CD4-positive, alpha-beta T cell treated with Interleukin-17A for 1 hour (primary cell): ENCODE data around the gene NRP1.

Experiments
- DNase-seq: peaks from one replicate; pipeline ENCODE4 v3.0.0-alpha.2; 2020

Gene NRP1

DNA sequence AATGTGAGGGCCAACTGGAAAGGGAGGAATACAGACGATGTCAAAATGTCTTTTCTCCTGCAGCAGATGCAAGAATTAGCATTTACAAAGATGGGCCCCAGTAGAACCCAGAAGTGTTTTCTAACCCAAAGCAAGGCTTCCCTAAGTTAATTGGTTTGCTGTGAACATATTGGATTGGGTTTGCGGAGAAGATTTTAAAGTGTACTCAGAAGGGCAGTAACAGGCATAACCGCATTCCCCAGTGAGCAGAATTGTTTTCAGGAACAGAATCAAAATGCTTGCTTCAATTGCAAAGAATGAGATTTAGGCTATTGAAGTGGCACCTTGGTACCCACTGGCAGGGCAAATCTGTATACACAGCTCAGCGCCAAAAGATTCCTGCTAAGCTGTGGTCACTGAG lies 78.0 kb downstream of the NRP1 start:
- no peak for DNase-seq

DNA sequence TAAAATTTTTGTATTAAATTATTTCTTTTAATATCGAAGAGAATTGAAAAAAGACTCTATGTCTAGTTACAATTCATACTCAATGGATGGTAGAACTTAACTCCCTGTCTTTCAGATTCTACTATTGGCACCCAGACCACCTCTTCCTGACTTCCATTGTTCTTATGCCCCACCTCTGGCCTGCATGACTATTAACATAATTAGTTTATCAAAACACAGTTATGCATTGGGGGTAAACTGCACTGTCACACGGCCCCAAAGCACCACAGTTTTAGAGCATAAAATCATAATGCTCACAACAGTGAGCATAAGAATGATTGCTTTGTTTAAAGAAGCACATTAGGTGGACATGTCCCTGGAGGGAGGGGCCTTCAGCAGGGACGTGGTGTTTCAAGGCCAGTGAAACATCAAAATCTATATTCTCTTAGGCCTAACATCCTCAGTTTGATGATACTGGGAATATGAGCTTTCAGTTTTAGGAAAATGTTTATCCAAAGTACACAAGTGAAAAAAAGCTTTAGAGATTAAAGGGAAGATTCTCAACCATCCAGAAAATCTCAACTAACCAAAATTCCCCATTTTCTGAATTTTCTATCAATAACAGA lies 79.8 kb downstream of the NRP1 start:
- DNase-seq = no peak

DNA sequence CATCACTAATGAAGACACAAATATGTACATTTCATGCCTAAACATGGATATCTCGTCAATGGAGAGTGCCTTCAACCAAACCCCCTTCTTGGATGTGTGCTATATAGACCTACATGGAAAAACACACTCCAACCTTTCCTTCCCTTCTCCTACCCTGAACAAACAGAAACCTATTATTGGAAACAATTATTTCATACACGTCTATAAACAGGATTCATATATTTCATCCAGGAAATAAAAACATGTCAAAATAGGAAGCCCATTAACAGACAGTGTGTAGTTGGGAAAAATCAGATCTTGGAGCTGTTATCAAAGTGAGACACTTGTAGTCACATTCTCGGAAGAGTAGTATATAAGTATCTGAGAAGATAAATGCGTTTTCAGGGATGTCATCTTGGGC lies 81.1 kb downstream of the NRP1 start:
- DNase-seq = no peak

DNA sequence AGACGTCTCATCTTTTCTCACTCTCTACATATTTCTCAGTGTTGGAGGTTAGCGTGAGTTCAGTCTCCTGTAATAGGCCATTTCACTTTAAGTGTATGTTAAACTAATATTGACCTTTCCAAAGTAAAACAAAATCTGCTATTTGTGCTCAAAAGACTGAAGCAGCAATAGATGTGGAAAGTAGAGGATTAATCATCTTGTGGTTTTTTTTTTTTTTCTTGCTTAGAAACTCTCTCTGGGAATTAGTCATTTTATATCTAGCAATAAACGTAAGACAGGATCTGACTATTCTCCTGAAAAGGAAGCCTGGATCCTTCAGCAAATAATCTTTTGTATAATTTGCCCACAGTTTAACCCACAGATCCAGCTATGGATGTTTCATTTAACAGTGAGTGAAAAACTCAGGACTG lies 81.7 kb downstream of the NRP1 start:
- no peak for DNase-seq

DNA sequence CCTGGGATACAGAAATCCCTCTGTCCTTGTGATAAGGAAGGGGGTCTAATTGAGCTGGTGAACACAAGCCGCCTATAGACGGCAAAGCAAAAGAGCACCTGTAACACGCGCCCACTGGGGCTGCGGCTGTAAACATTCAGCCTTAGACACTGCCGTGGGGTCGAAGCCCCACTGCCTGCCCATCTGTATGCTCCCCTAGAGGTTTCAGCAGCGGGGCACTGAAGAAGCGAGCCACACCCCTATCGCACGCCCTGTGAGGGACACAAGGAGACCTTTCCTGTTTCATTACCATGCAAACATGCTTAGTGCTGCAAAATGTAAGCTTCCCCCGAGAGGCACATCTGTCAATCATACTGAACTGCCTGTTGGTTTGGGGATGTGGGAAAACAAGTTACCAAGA lies 82.1 kb downstream of the NRP1 start:
- DNase-seq = no peak

DNA sequence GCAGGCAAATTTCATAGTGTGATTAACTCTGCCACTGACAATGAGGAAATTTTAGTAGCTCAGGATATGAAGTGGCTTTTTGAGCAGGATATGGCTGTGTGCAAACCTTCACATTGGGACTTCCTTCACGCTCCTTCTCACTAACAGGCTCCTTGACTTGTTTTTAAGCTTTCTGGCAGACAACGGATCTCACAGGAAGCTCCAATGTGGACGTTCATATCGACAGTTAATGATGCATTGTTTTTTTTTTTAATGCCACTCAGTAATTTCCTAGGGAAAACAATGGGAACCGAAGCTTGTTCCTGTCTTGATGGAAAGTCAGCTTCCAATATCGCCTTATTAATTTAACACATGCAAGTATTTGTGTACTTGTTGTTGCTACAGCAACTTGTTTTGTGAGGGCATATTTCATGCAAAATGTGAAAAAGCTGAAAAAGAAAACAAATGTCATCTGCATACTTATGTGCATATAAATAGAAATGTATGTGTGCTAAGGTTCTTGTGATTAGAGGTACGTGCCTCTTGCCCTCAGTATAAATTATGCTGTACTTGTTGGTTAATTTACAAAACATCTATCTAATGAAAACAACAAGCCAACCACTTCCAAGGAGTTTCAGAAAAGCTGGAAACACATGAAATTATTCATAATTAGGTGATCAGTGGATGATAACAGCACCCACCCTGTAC lies 84.7 kb downstream of the NRP1 start:
- no peak for DNase-seq

DNA sequence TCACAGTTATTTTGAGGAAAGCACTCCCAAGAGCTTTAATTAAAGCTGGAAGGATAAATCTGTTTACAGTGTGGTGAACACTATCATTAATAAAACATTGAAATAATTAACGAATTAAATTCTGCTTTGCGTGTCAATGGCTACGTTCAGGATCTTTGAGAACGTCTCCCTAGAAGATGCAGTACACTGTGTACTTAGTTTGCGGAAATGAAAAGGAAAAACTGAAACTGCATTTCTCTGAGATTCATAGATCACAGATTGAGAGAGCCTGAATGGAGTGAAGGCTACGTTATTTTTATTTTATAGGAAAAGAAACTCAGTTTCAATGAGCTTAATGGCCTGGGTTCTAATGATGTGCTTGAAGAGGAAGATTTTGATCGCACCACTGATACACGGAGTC lies 85.3 kb downstream of the NRP1 start:
- DNase-seq = no peak

DNA sequence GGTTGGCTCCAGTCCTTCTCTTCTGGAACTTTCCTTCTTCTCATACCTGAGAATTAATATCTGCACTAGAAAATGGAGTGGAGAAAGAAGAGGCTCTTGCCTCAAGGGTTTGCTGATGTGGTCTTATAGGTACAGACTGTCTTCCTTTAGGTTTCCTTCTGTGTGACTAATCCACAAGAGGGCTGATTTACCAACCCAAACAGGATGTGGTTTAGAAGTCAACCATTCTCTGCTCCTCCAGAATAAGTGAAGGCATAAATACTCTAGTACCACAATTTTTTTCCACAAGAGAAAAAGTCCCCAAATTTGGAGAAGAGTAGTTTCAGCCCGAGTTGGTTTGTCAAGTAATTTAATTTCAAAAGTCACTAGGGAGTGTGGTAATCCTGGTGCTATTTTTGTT lies 85.8 kb downstream of the NRP1 start:
- DNase-seq = peak; percentile 73

DNA sequence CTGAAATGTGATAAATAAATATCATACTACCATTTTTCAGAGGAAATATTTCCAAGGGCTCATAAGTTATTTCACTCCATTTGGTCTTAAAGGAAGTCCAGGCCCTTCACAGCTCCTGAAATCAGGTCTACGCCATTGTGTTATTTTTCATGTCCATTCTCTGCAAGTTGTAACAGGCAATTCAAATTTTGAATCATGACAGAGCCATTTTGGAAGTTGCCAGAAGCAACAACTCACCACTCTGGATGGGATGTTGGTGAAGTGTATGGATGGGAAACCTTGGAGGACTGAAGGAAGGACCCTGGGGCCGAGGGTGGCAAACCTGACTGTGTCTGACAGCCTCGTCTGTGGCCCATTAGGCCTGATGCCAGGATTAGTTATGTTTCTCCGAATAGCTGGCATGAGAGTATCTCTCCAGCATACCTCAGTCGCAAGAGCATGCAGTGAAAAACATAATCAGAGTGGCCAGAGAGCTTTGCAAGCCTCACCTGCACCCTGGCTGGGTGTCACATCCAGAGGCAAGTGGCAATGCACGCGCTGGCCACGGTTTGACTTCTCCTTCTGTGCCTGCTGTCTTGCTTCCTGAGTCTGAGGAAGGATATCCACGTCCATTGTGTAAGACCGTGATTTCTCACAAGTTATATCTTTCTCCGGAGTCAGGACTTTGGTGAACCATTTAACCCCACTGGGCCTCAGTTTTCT lies 87.1 kb downstream of the NRP1 start:
- DNase-seq = no peak

DNA sequence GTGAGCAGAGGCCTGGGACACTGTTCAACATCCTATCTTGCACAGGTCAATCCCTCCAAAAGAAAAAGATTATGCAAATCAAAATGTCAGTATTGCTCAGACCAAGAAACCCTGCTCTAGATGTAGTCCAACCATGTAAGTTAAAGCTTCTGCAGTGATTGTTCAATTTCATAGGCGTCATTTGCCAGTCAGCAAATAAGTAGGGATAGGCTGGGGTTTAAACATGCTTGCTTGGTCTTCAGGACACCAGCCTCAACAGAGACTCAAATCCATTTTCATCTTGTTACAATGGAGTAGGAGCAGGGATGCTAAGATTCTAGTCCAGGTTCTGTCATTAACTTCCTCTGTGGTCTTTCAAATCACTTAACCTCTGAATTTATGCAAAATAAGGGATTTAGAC lies 89.1 kb downstream of the NRP1 start:
- no peak for DNase-seq

DNA sequence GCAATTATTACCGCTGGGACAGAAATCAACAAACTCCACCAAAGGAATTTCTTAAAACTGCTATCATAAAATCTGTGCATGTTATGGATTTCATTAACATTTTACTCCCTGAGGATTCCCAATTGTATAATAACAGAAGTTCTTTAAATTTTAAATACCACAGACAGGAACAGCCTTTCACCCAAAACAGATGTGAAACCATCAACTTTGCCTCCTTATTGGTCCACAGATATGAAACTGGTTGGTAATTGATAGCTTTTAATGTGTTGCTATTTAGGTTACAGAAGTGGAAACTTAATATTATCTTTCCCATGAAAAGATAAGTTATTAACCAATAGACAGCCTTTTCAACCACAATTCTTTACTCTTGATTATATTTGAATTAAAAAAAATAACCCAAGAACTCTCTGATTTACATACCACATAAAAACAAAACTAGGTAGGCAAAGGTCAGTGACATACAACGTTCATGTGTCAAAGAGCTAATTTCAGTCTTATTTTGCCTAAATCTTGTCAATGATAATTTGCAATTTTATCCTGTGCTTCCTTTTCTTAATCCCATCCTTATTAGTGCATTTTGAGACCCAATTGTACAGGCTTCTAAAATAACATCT lies 90.0 kb downstream of the NRP1 start:
- no peak for DNase-seq

DNA sequence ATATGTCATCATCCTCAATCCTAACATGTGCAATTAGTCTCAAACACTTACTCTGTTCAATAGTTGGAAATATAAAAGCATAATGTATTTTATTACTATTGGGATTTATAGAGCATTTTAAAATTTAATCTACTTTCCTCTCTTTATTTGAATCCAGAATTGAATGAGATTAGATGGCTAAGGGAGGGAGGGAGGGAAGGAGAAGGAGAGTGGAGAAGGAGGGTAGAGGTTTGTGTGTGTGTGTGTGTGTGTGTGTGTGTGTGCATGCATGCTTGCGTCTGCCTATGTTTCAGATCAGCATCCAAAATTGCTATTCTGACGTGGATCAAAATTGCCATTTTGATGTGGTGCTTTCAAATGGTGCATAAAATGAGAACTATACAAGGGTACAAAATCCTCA lies 90.8 kb downstream of the NRP1 start:
- DNase-seq = no peak

DNA sequence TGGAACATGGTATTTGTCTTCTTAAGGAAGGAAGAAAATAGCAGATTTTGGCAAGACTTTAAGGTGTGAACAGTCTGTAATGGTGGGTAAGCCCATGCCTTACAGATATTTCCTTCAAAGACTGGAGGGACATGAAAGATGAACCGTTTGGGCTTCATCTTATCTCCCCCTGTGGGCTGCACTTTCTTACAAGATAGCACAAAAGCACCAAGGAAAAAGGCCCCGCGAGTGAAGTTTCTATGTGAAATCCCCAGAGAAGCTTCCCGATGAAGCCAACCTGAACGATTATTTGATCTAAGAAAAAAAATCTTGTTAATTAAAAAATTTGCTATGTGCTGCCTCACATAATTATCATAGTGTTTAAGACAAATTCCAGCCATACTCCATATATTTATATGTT lies 91.5 kb downstream of the NRP1 start:
- no peak for DNase-seq

DNA sequence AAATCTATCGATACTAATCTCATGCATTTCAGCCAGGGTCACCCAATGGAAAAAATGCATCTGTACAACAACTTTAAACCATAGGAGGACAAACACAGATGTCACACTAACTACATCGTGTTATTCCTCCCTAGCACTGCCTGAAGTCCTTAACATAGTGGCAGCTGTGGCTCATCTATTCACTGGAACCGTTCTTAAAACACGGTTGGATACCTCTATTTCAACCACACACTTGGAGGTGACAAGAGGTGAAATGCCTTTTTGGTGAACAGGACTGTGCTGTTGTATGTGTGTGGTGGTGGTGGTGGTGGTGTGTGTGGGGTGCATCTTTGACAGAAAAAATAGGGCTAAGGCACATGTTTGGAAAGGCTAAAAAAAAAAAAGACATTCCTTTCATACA lies 93.1 kb downstream of the NRP1 start:
- no peak for DNase-seq

DNA sequence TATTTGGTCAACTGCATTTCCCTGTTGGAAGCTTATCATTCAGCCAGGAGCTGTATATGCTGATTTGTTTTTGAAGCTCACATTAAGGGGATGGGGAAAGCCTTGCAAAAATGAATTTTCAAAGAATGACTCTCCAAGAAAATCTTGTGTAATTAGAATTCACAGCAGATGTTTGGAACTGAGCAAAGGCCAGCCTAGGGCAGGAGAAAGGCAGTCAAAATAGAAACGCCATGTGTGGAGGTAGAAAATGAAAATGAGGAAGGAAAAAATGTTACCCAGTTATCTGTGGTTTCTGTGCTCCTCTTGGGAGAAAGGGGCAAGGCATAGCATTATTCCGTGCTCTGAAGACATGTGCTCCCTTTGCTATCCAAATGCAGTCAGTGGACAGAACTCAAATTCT lies 93.5 kb downstream of the NRP1 start:
- no peak for DNase-seq

DNA sequence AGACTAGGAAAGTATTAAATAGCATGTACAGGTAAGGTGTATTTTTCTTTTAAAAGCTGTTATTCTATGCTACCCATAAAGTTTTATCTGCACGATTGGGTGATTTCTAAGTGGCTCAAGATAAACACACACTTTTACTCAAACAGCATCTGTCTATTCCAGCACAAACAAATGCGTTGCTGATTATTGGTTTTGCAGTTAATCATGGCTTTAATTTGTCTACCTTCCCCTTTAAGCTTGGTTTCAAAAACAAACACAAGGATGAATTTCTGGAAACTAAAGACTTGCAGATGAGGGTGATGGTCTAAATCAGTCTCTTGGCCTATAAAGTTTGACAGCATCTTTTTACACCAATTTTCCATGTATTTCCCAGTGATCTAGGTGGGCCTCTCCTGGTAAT lies 94.2 kb downstream of the NRP1 start:
- DNase-seq = no peak

DNA sequence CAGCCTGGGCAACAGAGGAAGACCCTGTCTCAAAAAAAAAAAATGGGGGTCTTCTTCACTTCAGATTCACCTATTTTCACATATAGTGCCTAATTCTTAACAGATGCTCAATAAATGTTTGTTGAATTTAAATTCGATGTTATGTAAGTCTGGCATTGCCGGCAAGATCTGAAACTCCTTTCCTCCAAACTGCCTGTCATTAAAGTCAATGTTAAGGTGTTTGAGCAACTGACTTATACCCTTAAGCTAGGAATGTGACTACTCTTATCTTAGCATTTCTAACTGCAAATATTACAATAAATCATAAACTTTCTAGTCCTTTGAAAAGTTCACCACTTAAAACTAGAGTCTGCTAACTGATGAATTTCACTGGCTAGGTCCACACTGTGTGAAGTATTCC lies 95.2 kb downstream of the NRP1 start:
- no peak for DNase-seq

DNA sequence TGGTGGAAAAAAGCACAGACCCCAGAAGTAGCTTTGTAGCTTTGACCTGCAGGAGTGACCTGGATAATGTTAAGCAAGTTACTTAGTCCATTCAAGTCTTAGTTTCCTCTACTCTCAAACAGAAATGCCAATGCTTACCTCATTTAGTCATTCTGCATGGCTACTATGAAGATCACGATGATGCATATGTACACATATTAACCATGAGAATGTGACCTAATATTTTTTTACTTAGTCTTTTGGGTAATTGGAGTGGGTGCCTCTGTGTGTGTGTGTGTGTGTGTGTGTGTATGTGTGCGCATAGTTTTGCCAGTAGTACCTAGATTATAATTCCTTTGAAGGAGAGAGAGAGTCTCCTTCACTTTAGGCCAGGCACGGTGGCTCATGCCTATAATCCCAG lies 95.8 kb downstream of the NRP1 start:
- DNase-seq = no peak

DNA sequence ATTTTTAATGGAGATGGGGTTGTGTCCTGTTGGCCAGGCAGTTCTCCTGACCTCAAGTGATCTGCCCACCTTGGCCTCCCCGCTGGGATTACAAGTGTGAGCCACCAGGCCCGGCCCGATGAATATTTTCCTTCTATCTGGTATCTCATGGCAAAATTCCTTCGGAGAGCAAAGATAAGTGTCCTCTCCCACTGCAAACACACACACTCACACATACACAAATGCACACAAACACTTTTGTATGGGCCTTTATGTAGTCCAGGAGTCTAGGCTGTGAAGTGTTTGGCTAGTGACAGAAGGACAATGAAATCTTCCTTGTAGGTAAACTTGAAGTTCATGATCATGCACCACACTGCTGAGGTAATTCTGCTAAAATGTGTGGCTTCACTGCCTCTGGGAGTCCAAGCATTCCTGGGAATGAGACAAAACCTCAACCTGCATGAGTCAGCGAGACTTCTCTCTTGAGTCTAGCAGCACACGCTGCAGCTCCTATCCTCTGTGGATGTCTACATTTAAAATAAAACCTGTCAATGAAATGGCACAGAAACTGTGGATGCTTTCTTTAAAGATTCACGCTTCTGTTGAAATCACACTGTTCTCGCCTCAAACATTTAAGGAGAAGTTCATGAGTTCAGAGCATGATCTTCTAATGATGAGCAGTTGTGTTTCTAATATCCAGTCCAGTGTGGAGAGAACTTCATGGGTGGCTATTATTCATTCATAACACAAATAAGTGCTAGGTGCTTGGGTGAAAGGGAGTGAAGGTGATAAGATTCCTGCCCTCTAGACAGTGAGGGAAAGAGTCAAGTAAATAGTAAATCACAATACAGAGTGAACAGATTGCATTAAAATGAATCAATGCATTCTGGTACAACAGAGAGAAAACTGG lies 96.5 kb downstream of the NRP1 start:
- DNase-seq = no peak

DNA sequence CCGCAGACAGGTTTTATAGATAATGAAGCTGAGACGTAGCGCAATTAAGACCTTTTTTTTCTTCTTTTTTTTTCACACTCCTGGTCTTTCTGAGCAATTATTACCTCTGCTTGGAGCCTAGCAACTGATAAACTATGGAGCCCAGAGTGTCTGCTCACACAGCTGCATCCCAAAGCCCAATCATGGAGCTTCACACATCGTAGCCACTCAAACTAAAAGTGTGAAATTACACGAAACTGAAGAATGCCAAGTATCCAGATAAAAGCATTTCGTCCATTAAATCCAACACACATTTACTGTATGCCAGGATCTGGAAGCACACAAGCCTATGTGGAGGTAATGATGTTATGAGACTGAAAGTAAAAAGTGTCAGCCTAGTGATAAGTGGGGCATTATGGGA lies 97.6 kb downstream of the NRP1 start:
- DNase-seq = no peak

DNA sequence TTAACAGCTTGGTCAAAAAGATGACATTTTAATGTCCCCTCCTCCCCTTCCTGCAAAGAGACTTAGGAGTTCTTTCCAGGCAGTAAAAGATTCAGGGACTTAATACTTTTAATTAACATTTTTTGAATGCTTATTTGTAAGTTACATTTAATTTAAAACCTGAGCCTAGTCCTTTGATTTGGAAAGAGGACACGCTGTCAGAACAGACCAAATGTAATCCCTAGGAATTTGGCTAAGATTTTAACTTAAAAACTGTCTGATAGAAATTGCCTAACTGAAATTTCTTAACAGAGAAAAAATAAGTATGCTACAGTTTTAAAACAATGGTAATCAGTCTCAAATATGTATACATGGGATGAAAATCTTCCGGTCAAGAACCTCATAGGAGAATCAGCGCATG lies 98.5 kb downstream of the NRP1 start:
- no peak for DNase-seq

DNA sequence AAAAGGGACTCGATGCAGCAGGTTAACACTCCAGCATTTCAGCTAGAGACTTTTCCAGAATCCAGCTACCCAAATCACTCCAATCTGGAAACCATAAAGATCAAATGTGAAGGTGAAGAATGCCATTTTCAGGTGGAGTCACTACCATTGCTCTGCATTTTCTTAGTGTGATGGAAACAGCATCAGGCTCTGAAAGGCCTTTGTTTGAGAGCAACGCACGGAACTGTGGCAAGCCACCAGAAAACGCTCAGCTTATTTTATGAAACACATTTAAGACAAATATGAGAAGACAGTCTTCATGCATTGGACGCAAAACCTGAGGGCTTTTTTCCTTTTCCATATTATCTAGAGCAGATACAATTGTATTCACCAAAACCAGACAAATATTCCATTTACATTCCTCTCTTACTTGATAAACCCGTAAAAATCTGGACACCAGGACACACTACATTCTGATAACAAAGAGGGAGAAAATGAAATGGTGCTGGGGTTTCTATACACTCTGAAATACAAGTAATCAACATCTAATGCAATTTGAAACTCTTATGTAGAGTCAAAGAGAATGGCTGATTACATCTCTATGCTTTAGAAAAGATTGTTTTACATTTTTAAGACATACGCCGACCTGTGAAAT lies 99.1 kb downstream of the NRP1 start:
- no peak for DNase-seq

DNA sequence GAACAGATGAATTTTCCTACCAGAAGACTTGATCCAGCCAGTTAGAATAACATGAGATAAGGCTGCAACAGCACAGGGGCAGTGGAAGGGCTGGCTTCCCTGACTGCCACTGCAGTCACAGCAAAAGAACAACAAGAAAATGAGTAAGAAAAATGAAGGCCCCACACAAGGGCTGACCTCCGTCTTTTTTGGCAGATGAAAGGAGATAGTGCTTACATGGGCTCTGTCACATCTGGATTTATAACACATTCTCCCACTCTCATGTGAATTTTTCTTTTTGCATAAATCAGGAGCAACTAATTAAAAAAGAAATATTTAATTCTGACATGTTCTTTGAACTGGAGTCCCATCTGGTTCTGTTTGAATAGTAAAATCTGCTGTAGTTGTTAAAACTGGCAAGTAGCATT lies 99.6 kb downstream of the NRP1 start:
- no peak for DNase-seq
